T-cell (primary cell): ENCODE data around the gene GIGYF1. TPM values are rescaled to one million over a fixed set of nuclear protein-coding genes. Genes with fewer than 3 reads are reported as not detected.
"Not testable (repeated sequence)": the region's sequence is repeated elsewhere in the genome, so short reads cannot be mapped to it uniquely, and the experiment has no call there.

Experiments
- ATAC-seq, 4 experiments: fragments of 200-7000 bp in 3 of 4; fragments of 150-1000 bp in 1 of 4; cut with Tn5 transposase; replicated peaks in 1 of 4; 1 replicate in 3 of 4; 2 replicates in 1 of 4; pipeline ENCODE4 v1.10.0; 2021; ENCODE audit warnings: moderate library complexity in 3 of 4, mild to moderate bottlenecking in 2 of 4, moderate number of reproducible peaks in 1 of 4
- CTCF ChIA-PET, 2 donors: fragments of 300-600 bp; sonication (Branson Sonifier 250); formaldehyde crosslinking; loops; one replicate each; lab custom pipeline; 2022; ENCODE audit warnings: antibody characterized with exemption in 2 of 2; lab: Charles Lee
- POLR2A ChIA-PET, 2 donors: fragments of 300-600 bp; sonication (Branson Sonifier 250); formaldehyde crosslinking; loops; one replicate each; lab custom pipeline; 2022; ENCODE audit warnings: antibody characterized with exemption in 2 of 2; lab: Charles Lee
- DNase-seq, 35 experiments: peaks; one replicate each; pipeline versions ENCODE4 v3.0.0 to v3.0.0-alpha.2; 2013 to 2023
- H3K27ac ChIP-seq: one replicate; pipeline ENCODE4 v1.5.1; 2013; ENCODE audit warnings: low read length
- H3K27me3 ChIP-seq, 2 experiments: replicated peaks in 1 of 2; 1 replicate in 1 of 2; 2 replicates in 1 of 2; pipeline versions ENCODE4 v1.6.1 to v1.7.0; 2013; ENCODE audit warnings: low read length in 1 of 2, mixed read lengths in 1 of 2; ENCODE audit not compliant: control insufficient read depth in 2 of 2, insufficient read depth in 2 of 2; ENCODE audit errors: extremely low read depth in 1 of 2
- H3K36me3 ChIP-seq, 2 donors: 1 replicate in 1 of 2; 2 replicates in 1 of 2; pipeline versions ENCODE4 v1.6.1 to v1.7.0; 2013; ENCODE audit warnings: low read length in 1 of 2; ENCODE audit not compliant: control insufficient read depth in 2 of 2, insufficient read depth in 1 of 2; ENCODE audit errors: extremely low read depth in 1 of 2
- H3K4me1 ChIP-seq, 2 experiments: 1 replicate in 1 of 2; 2 replicates in 1 of 2; pipeline versions ENCODE4 v1.6.1 to v1.7.0; 2013; ENCODE audit warnings: low read length in 2 of 2, mixed read lengths in 1 of 2; ENCODE audit not compliant: insufficient read depth in 2 of 2, control insufficient read depth in 1 of 2; ENCODE audit errors: extremely low read depth in 1 of 2
- H3K4me3 ChIP-seq, 2 donors: 1 replicate in 1 of 2; 2 replicates in 1 of 2; pipeline versions ENCODE4 v1.5.1 to v1.7.0; 2013; ENCODE audit warnings: mild to moderate bottlenecking in 2 of 2, low read length in 1 of 2, moderate library complexity in 1 of 2; ENCODE audit not compliant: control insufficient read depth in 1 of 2; ENCODE audit errors: extremely low read depth in 1 of 2
- H3K9me3 ChIP-seq: 2 replicates; pipeline ENCODE4 v1.7.0; 2013
- H3K27ac Mint-ChIP-seq, 2 donors: one replicate each; pipeline ENCODE4 v1.8.0; 2020 to 2021; ENCODE audit warnings: mild to moderate bottlenecking in 2 of 2, mixed read lengths in 2 of 2
- H3K27me3 Mint-ChIP-seq, 2 donors: one replicate each; pipeline ENCODE4 v1.8.0; 2021 to 2022; ENCODE audit warnings: mixed read lengths in 2 of 2
- H3K36me3 Mint-ChIP-seq: one replicate; pipeline ENCODE4 v1.8.0; 2021; ENCODE audit warnings: mixed read lengths
- H3K4me1 Mint-ChIP-seq, 3 donors: one replicate each; pipeline ENCODE4 v1.8.0; 2020 to 2022; ENCODE audit warnings: mixed read lengths in 3 of 3, mild to moderate bottlenecking in 1 of 3
- H3K4me3 Mint-ChIP-seq, 3 donors: one replicate each; pipeline ENCODE4 v1.8.0; 2020 to 2022; ENCODE audit warnings: mild to moderate bottlenecking in 3 of 3, mixed read lengths in 3 of 3, moderate library complexity in 3 of 3
- H3K9me3 Mint-ChIP-seq, 3 donors: one replicate each; pipeline ENCODE4 v1.8.0; 2020 to 2022; ENCODE audit warnings: mixed read lengths in 3 of 3
- WGBS: methylation state at CpG from one replicate; pipeline ENCODE4 v1.1.5; 2013; ENCODE audit warnings: missing lambda C conversion rate; ENCODE audit not compliant: insufficient coverage; 5-methylcytosine and 5-hydroxymethylcytosine counted together
- total RNA-seq, 35 experiments: library from RNA in 6 of 35; stranded (reverse) in 6 of 35; fragments of 120-200 nt in 1 of 35; gene quantifications; one replicate each; pipeline versions ENCODE4 v1.2.1 to v1.2.4 and lab custom pipeline; 2013 to 2026

GIGYF1 gene
- total RNA-seq, 5 donors from 2014 or later (not counting 1 experiment from before 2014, with no cell fraction given): 87.7 to 161 (median 124) TPM

DNA sequence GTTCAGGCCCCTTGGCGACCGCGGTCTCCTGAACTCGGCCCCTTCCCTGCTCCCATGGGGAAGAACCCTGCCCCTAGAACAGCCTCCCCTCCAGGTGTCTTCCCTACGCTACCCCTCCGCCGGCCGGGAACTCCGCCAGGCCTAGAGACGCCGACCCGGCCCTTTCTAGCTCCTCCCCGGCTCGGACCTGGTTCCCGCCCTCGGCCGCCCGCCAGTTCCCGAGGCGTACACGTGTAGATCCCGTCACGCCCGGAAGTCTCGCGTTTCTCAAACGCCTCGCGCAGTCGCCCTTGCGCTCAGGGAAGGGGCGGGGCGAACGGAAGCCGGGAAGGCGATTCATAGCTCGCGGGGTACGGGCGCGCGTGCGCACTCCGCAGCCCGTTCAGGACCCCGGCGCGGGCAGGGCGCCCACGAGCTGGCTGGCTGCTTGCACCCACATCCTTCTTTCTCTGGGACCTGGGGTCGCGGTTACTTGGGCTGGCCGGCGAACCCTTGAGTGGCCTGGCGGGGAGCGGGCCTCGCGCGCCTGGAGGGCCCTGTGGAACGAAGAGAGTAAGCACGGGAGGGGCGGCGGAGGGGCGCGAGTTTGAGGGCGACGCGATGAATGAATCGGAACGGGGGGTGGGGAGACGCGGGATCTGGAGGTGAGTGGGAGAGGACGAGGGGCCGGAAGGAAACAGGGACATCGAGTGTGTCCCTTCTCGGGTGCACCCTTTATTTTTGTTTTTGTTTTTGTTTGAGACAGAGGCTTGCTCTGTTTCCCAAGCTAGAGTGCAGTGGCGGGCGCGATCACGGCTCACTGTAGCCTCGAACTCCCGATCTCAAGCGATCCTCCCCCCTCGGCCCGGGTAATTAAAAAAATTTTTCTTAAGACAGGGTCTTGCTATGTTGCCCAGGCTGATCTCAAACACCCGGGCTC, 12.0 kb upstream of the GIGYF1 start, which contains the start of gene POP7:
TSS of gene POP7 (plus strand) at position 369 of the 919 bp plus-strand sequence. CDS start 710 bp downstream, outside the sequence.
- Histone ChIP-seq H3K27ac (peak within 1 kb of the TSS; percentile 83), H3K9me3 (no peaks in the 10 kb centered on the region), H3K36me3 (peaks cover 0 to 8% of the 10 kb centered on the region in 2 donors), H3K4me1 (peaks cover 5 to 25% of the 10 kb centered on the region in 2 experiments), H3K27me3 (peaks cover 0 to 1% of the 10 kb centered on the region in 2 experiments), H3K4me3 (peak within 1 kb of the TSS; percentile 87 to 100)
- H3K4me3 Mint-ChIP-seq: peak within 1 kb of the TSS; percentile 88 to 95 (median 92)
- DNase-seq: peak; percentile 93 to 99 (median 97)
- H3K27ac Mint-ChIP-seq: peak within 1 kb of the TSS; percentile 90 to 94
- no peaks in the 10 kb centered on the region for H3K36me3 Mint-ChIP-seq
- H3K4me1 Mint-ChIP-seq: peaks cover 14 to 19% (median 19%) of the 10 kb centered on the region in 3 donors
- POLR2A ChIA-PET: interaction anchor here in 1 of 2 donors (0.7 to 1.5 kb wide), 3 partner anchors 94 to 198 kb away, joined by 3 to 4 read pairs (median 3); partner anchors contain the start of genes MOSPD3 and SLC12A9
- peak; percentile 96 to 98 (median 96) for ATAC-seq
- no peaks in the 10 kb centered on the region for H3K27me3 Mint-ChIP-seq
- no peaks in the 10 kb centered on the region for H3K9me3 Mint-ChIP-seq
- CTCF ChIA-PET: interaction anchor here (0.5 to 2.3 kb wide), 36 partner anchors 10 to 512 kb away, joined by 3 to 23 read pairs (median 5); partner anchors contain the start of genes SLC12A9 (in 2 of the 2), AGFG2 (in 1 of the 2), FBXO24 (in 1 of the 2) and GIGYF1 (in 1 of the 2)
- under 1% methylated on average over 71 of the region's 86 CpGs for WGBS

- CTCF ChIA-PET: interaction anchor here (0.5 to 2.3 kb wide), 35 partner anchors 9 to 513 kb away, joined by 3 to 23 read pairs (median 4); partner anchors contain the start of genes SLC12A9 (in 2 of the 2), AGFG2 (in 1 of the 2), FBXO24 (in 1 of the 2) and GIGYF1 (in 1 of the 2)
- Histone ChIP-seq H3K27me3 (peaks cover 0 to 3% of the 10 kb centered on the region in 2 experiments), H3K4me1 (peaks cover 5 to 25% of the 10 kb centered on the region in 2 experiments), H3K4me3 (peak overlapping the region; percentile 87 to 100), H3K27ac (peak overlapping the region; percentile 83), H3K9me3 (no peaks in the 10 kb centered on the region), H3K36me3 (peaks cover 0 to 8% of the 10 kb centered on the region in 2 donors)
- ATAC-seq (peak; percentile 59 to 69 (median 64)), DNase-seq (peak; percentile 32 to 82 (median 62))
- Mint-ChIP-seq H3K4me3 (peak overlapping the region; percentile 88 to 95 (median 92)), H3K27ac (peak overlapping the region; percentile 66 to 94), H3K9me3 (no peaks in the 10 kb centered on the region), H3K36me3 (no peaks in the 10 kb centered on the region), H3K27me3 (no peaks in the 10 kb centered on the region), H3K4me1 (peaks cover 14 to 19% (median 19%) of the 10 kb centered on the region in 3 donors)
- WGBS: under 1% methylated on average over 18 of the region's 25 CpGs
- POLR2A ChIA-PET: interaction anchor here in 1 of 2 donors (0.7 to 1.5 kb wide), 3 partner anchors 93 to 199 kb away, joined by 3 to 4 read pairs (median 3); partner anchors contain the start of genes MOSPD3 and SLC12A9
These were observed 11.3 kb upstream of the GIGYF1 start for GRCh38 chr7:100705320-100705752.

DNA sequence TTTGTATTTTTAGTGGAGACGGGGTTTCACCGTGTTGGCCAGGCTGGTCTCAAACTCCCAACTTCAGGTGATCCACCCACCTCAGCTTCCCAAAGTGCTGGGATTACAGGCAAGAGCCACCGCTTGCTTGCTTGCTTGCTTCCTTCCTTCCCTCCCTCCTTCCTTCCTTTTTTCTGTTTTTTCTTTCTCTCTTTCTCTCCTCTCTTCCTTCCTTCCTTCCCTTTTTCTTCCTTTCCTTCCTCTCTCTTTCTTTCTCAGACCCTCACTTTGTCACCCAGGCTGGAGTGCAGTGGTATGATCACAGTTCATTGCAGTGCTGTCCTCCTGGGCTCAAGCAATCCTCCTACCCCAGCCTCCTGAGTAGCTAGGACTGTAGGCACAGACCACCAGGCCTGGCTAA, 7.0 kb upstream of the GIGYF1 start:
- H3K4me3 Mint-ChIP-seq, H3K27me3 Mint-ChIP-seq, H3K9me3 ChIP-seq, POLR2A ChIA-PET, H3K4me1 Mint-ChIP-seq, H3K4me3 ChIP-seq, H3K27ac ChIP-seq, ATAC-seq, H3K36me3 Mint-ChIP-seq, H3K27me3 ChIP-seq, H3K36me3 ChIP-seq, DNase-seq, H3K27ac Mint-ChIP-seq, H3K9me3 Mint-ChIP-seq: not testable (repeated sequence)
- 80% methylated on average over 2 of the region's 3 CpGs for WGBS
- CTCF ChIA-PET: interaction anchor here (0.5 to 0.9 kb wide), 4 partner anchors 10 to 151 kb away, joined by 3 to 6 read pairs (median 3); partner anchors contain the start of gene SLC12A9 (in 1 of the 2)
- peaks cover 2 to 11% of the 10 kb centered on the region in 2 experiments for H3K4me1 ChIP-seq

- Mint-ChIP-seq H3K27ac (no peak overlapping the region), H3K4me3 (no peak overlapping the region), H3K27me3 (peaks cover 0 to 2% of the 10 kb centered on the region in 2 donors), H3K4me1 (peaks cover 3 to 8% (median 7%) of the 10 kb centered on the region in 3 donors), H3K36me3 (no peaks in the 10 kb centered on the region), H3K9me3 (no peaks in the 10 kb centered on the region)
- H3K27me3 ChIP-seq: peaks cover 0 to 7% of the 10 kb centered on the region in 2 experiments
- no peak for ATAC-seq
- WGBS: 92% methylated on average over 4 of the region's 6 CpGs
- no peak overlapping the region for H3K27ac ChIP-seq
- no peaks in the 10 kb centered on the region for H3K9me3 ChIP-seq
- POLR2A ChIA-PET: no interaction called here
- H3K4me1 ChIP-seq: peaks cover 0 to 12% of the 10 kb centered on the region in 2 experiments
- H3K36me3 ChIP-seq: no peaks in the 10 kb centered on the region
- no peak overlapping the region for H3K4me3 ChIP-seq
- CTCF ChIA-PET: interaction anchor here (0.5 to 0.7 kb wide), 3 partner anchors 37 to 491 kb away, joined by 3 to 11 read pairs (median 5); no protein-coding TSS in a partner anchor
- DNase-seq: no peak
These were observed 5.0 kb upstream of the GIGYF1 start for GRCh38 chr7:100699018-100699417.

- no CpG with 5 or more reads among the region's 6 CpGs for WGBS
- ChIA-PET POLR2A (no interaction called here), CTCF (interaction anchor here (0.5 to 2.4 kb wide), 4 partner anchors 9 to 156 kb away, joined by 3 to 11 read pairs (median 4); partner anchors contain the start of genes POP7 (in 1 of the 2) and SLC12A9 (in 1 of the 2))
- Mint-ChIP-seq H3K27ac (peak overlapping the region in 1 of 2 donors; percentile 66), H3K36me3 (no peaks in the 10 kb centered on the region), H3K27me3 (peaks cover 0 to 2% of the 10 kb centered on the region in 2 donors), H3K9me3 (no peaks in the 10 kb centered on the region), H3K4me3 (peak overlapping the region; percentile 47 to 78 (median 73)), H3K4me1 (peaks cover 23 to 30% (median 28%) of the 10 kb centered on the region in 3 donors)
- no peak overlapping the region for H3K4me3 ChIP-seq
- H3K9me3 ChIP-seq: no peaks in the 10 kb centered on the region
- no peaks in the 10 kb centered on the region for H3K36me3 ChIP-seq
- no peak for DNase-seq
- H3K27me3 ChIP-seq: peaks cover 0 to 7% of the 10 kb centered on the region in 2 experiments
- ATAC-seq: no peak
- no peak overlapping the region for H3K27ac ChIP-seq
- H3K4me1 ChIP-seq: peaks cover 15 to 36% of the 10 kb centered on the region in 2 experiments
These were observed 2.1 kb upstream of the GIGYF1 start for GRCh38 chr7:100696123-100696521.
